ENCODE results near the gene PNPLA2. TPM values are rescaled to one million over a fixed set of nuclear protein-coding genes. Genes with fewer than 3 reads are reported as not detected.

Gene PNPLA2
- total and polyA plus RNA-seq, 2 of the 8 experiments (the other 6 are each of a cell fraction or from before 2014, with no cell fraction given) = 30.9 to 62.1 TPM

DNA sequence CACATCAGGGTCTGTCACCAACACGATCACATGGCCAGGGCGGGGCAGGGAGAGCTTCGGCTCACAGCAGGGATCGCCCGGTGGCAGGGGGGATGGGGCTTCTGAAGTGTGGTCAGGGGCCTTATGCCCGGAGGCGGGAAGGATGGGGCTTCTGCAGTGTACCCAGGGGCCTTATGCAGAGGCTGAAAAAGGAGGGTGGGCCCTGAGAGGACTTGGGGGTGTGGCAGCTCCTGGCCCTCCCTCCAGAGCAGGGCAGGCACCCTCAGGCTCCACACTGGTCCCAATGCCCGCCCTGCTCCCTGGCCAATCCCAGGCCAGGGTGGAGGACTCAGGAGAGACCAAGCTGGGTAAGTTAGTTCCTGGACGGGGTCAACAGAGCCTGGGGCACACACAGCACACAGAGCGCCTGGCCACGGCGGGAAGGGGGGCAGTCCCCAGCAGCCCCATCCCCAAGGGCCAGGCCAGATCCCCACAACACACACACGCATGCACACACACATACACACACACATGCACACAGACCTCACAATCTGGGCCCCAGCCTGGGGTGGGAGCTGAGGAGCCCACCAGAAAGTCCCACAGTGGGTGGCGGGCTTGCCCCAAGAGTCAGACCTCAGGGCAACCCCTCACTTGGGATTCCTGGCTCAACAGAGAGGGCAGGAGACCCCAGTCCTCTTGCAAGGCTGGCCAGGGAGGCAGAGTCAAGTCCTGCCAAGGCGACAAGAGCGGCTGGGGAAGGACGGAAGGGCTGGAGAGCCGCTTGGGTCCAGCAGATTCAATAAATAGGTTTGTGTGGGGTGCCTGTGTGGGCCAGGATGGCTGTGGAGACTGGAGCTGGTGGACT lies 27.8 kb upstream of the PNPLA2 start (continued):
- TF ChIP-seq BACH1 (IDR thresholded peaks at IDR 0.05; ENCODE audit: low read length) (no peak), RNF2 (IDR thresholded peaks at IDR 0.05; ENCODE audit: borderline replicate concordance, low read depth, low read length, missing control alignments, poor library complexity, severe bottlenecking) (no peak), SP4 (IDR thresholded peaks at IDR 0.05; ENCODE audit: low read length) (no peak; the same call in 1 of the 2 replicates), GTF2F1 (IDR thresholded peaks at IDR 0.05; ENCODE audit: borderline replicate concordance, low read depth, low read length) (no peak), TBP (IDR thresholded peaks at IDR 0.05; ENCODE audit: low read depth, low read length) (peak; percentile 11; the same call in 1 of the 2 replicates), HDAC2 (IDR thresholded peaks at IDR 0.05; ENCODE audit: borderline replicate concordance in 1 of 2, low read depth in 2 of 2, low read length in 2 of 2) (no peak), RFX5 (IDR thresholded peaks at IDR 0.05; ENCODE audit: borderline replicate concordance, low read depth, low read length) (no peak), SIN3A (conservative IDR thresholded peaks at IDR 0.05 in 1 of 2, IDR thresholded peaks at IDR 0.05 in 1 of 2; ENCODE audit: low read depth in 1 of 2, low read length in 2 of 2) (no peak), CBX8 (IDR thresholded peaks at IDR 0.05; ENCODE audit: borderline replicate concordance, low read depth, low read length) (no peak), SP2 (IDR thresholded peaks at IDR 0.05; ENCODE audit: low read length) (no peak), KDM5A (IDR thresholded peaks at IDR 0.05; ENCODE audit: low read length) (no peak), EGR1 (IDR thresholded peaks at IDR 0.05; ENCODE audit: borderline replicate concordance, low read depth, low read length) (no peak), YY1 (IDR thresholded peaks at IDR 0.05; ENCODE audit: low read depth, low read length) (no peak), BCL11A (IDR thresholded peaks at IDR 0.05; ENCODE audit: low read depth in 2 of 2, low read length in 2 of 2) (no peak), NANOG (IDR thresholded peaks at IDR 0.05; ENCODE audit: insufficient read depth, low read depth, low read length, poor library complexity, severe bottlenecking) (no peak), POLR2A (IDR thresholded peaks at IDR 0.05; ENCODE audit: control extremely low read depth in 1 of 2, low read depth in 2 of 2, low read length in 2 of 2) (no peak), HDAC6 (IDR thresholded peaks at IDR 0.05; ENCODE audit: low read depth, low read length) (no peak), ZNF274 (IDR thresholded peaks at IDR 0.05; ENCODE audit: borderline replicate concordance, extremely low read depth, low read length) (no peak), TEAD4 (IDR thresholded peaks at IDR 0.05; ENCODE audit: low read depth, low read length) (no peak), CHD2 (IDR thresholded peaks at IDR 0.05; ENCODE audit: low read length) (peak; percentile 19; the same call in 1 of the 2 replicates)
- TF ChIP-seq, protein P1, sequence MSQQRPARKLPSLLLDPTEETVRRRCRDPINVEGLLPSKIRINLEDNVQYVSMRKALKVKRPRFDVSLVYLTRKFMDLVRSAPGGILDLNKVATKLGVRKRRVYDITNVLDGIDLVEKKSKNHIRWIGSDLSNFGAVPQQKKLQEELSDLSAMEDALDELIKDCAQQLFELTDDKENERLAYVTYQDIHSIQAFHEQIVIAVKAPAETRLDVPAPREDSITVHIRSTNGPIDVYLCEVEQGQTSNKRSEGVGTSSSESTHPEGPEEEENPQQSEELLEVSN (IDR thresholded peaks at IDR 0.05) = peak; percentile 76
- TF ChIP-seq, protein P2, sequence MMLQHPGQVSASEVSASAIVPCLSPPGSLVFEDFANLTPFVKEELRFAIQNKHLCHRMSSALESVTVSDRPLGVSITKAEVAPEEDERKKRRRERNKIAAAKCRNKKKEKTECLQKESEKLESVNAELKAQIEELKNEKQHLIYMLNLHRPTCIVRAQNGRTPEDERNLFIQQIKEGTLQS (IDR thresholded peaks at IDR 0.05; ENCODE audit: insufficient read depth, low read depth, low read length) = no peak

Measured in H1 (cell line).